Peyer's patch (tissue), 4 donors: ENCODE results near the gene MBNL3. TPM values are rescaled to one million over a fixed set of nuclear protein-coding genes. Genes with fewer than 3 reads are reported as not detected.

Experiments used
- DNase-seq, 3 donors: peaks; one replicate each; pipeline ENCODE4 v3.0.0-alpha.2; 2017 to 2019
- H3K27ac ChIP-seq, 4 donors: fragments of 200-600 bp; sonication (generic); one replicate each; pipeline ENCODE4 v1.5.1; 2016 to 2019
- H3K27me3 ChIP-seq, 2 donors: fragments of 200-600 bp; sonication (generic); one replicate each; pipeline ENCODE4 v1.5.1; 2019
- H3K36me3 ChIP-seq, 3 donors: fragments of 200-600 bp; sonication (generic); one replicate each; pipeline ENCODE4 v1.5.1; 2016 to 2019
- H3K4me1 ChIP-seq, 4 donors: fragments of 200-600 bp; sonication (generic); one replicate each; pipeline ENCODE4 v1.5.1; 2016 to 2019
- H3K4me3 ChIP-seq, 4 donors: fragments of 200-600 bp; sonication (generic); 1 replicate in 3 of 4; 2 replicates in 1 of 4; pipeline ENCODE4 v1.5.1; 2016 to 2019; ENCODE audit warnings: mild to moderate bottlenecking in 1 of 4
- H3K9me3 ChIP-seq, 4 donors: fragments of 200-600 bp; sonication (generic); one replicate each; pipeline ENCODE4 v1.5.1; 2016 to 2019; ENCODE audit warnings: mild to moderate bottlenecking in 1 of 4
- POLR2A ChIP-seq, 2 donors: fragments of 450-650 bp; IDR thresholded peaks; one replicate each; pipeline ENCODE4 v1.5.1; 2017; ENCODE audit warnings: antibody characterized with exemption in 2 of 2, mild to moderate bottlenecking in 2 of 2, moderate library complexity in 2 of 2
- total RNA-seq, 4 donors: library from RNA; depleted of rRNA; stranded (reverse); fragments of >200 nt; gene quantifications; one replicate each; pipeline ENCODE4 v1.1.0, GENCODE V29; 2016
- TF ChIP-seq, protein P1 (sequence below), 6 experiments: fragments of 450-650 bp in 4 of 6; fragments of 200-600 bp in 2 of 6; sonication (generic) in 1 of 6; IDR thresholded peaks; one replicate each; pipeline ENCODE4 v1.5.1; 2017 to 2019; ENCODE audit warnings: antibody characterized with exemption in 6 of 6, mild to moderate bottlenecking in 3 of 6, moderate library complexity in 1 of 6

The MBNL3 gene
- total RNA-seq, 4 donors from 2014 or later: 19.8 to 27.9 (median 24.1) TPM

DNA sequence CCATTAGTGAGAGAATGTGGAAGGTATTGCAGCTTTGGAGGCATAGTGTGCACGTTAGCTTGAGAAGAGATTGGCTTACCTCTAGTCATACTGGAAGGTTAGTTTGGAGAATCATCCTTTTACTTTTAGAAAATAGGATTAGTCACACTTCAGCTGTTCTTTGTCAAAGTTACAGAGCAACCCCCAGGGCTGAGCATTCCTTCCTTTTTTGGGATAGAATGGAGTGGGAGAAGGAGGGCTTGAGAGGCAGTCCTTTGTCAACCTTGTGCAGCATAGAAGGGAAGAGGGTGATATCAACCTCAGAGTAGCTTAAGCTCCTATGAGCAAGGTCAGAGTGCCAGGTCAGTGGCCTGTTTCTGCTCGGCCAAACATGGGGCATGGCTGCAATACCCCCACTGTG lies 8.6 kb upstream of the MBNL3 start:
- H3K4me3 ChIP-seq: no peak overlapping the region
- DNase-seq: no peak
- no peaks in the 10 kb centered on the region for H3K4me1 ChIP-seq
- TF ChIP-seq, protein P1, sequence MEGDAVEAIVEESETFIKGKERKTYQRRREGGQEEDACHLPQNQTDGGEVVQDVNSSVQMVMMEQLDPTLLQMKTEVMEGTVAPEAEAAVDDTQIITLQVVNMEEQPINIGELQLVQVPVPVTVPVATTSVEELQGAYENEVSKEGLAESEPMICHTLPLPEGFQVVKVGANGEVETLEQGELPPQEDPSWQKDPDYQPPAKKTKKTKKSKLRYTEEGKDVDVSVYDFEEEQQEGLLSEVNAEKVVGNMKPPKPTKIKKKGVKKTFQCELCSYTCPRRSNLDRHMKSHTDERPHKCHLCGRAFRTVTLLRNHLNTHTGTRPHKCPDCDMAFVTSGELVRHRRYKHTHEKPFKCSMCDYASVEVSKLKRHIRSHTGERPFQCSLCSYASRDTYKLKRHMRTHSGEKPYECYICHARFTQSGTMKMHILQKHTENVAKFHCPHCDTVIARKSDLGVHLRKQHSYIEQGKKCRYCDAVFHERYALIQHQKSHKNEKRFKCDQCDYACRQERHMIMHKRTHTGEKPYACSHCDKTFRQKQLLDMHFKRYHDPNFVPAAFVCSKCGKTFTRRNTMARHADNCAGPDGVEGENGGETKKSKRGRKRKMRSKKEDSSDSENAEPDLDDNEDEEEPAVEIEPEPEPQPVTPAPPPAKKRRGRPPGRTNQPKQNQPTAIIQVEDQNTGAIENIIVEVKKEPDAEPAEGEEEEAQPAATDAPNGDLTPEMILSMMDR (IDR thresholded peaks at IDR 0.05): no peak
- TF ChIP-seq POLR2A (IDR thresholded peaks at IDR 0.05): no peak
- no peaks in the 10 kb centered on the region for H3K36me3 ChIP-seq
- H3K27me3 ChIP-seq: no peaks in the 10 kb centered on the region
- H3K27ac ChIP-seq: no peak overlapping the region
- H3K9me3 ChIP-seq: no peaks in the 10 kb centered on the region

DNA sequence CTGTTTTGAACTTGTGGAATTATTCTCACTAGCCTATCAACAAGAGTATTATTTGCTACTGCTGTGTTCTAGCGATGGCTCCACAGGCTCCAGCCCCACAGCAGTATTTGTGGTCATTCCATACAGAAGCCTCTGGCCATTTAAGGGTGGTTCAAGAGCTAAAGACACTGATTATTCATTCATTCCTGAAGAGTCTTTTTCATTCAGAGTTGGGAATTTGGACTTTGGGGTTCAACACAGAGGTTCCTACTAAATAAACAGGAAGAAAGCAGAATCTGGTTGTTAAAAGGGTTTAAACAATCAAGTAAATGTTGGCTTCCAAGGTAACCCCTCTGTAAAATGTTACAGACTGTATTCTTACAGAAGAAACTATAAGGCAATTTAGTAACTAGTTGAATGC lies 4.3 kb upstream of the MBNL3 start:
- Histone ChIP-seq H3K4me3 (no peak overlapping the region), H3K9me3 (no peaks in the 10 kb centered on the region), H3K27me3 (no peaks in the 10 kb centered on the region), H3K4me1 (no peaks in the 10 kb centered on the region), H3K36me3 (no peaks in the 10 kb centered on the region), H3K27ac (no peak overlapping the region)
- TF ChIP-seq POLR2A (IDR thresholded peaks at IDR 0.05): no peak
- DNase-seq: no peak

DNA sequence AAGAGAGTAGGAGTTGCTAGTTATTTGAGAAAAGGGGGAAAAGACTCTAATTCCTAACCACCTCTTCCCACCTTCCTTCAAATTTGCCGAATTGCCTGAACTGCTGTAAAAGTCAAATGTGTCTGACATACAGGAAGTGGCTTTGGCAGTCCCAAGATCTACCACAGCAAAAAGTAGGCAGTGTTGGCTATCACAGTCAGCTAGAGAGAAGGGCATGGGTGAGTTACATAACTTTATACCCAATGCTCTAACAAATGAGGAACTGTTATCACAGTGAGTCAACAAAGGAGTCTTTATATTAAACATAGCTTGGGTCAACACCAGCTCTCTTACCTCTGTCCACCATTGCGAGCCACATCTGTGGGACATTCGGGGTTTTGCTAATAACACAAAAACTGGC lies 2.4 kb upstream of the MBNL3 start:
- Histone ChIP-seq H3K9me3 (no peaks in the 10 kb centered on the region), H3K4me3 (peak overlapping the region in 1 of 4 donors; percentile 83), H3K27me3 (no peaks in the 10 kb centered on the region), H3K4me1 (peaks cover 0 to 2% (median 0%) of the 10 kb centered on the region in 4 donors), H3K36me3 (no peaks in the 10 kb centered on the region), H3K27ac (peak overlapping the region in 2 of 4 donors; percentile 33 to 36)
- peak in 2 of 3 donors; percentile 34 to 57 for DNase-seq
- TF ChIP-seq, protein P1 (IDR thresholded peaks at IDR 0.05): peak in 4 of 6 experiments; percentile 18 to 63 (median 55)
- no peak for TF ChIP-seq POLR2A (IDR thresholded peaks at IDR 0.05)

DNA sequence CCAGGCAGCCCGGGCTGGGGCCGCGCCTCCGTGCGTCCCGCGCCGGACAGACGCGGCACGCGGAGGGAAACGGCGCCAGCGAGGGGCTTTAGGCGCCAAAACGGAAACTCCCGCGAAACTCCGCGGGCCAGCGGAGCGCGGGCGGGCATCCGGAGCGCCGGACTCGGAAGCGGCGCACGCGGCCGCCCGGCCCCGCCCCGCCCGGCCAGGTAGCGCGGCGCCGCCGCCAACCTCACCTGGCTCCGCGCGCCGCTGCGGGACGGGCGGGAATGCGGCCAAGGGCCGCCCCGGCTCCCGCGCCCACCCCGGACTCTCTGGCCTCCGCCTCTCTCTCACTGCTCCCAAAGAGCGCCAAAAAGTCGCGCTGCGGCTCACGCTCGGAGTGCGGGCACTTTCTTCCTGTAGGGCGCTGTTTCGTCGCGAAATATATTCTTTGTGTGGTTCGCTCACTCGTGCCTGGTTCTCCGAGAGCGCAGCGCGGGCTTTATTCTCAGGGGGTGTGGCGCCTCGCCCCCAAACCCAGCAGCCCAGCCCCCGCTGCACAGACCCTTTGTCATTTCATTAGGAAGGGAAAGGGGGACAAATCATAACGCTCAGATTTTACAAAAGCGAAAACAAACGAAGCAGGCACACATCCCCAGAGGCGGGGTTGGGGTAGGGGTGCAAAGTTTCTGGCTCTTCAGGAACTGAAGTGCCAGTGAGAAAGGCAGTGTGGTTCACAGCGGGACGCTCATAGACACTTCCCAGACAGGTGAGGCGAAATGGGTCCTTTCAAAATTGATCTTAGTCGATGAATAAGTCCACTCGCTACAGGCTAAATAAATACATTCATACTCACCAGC lies 961 bp upstream of the MBNL3 start:
- H3K9me3 ChIP-seq: no peaks in the 10 kb centered on the region
- peak; percentile 47 to 70 (median 70) for DNase-seq
- peaks cover 0 to 4% (median 0%) of the 10 kb centered on the region in 4 donors for H3K4me1 ChIP-seq
- peak overlapping the region; percentile 89 to 92 (median 90) for H3K27ac ChIP-seq
- H3K4me3 ChIP-seq: peak overlapping the region; percentile 55 to 83 (median 70)
- TF ChIP-seq POLR2A (IDR thresholded peaks at IDR 0.05): peak in 1 of 2 donors; percentile 2
- TF ChIP-seq, protein P1 (IDR thresholded peaks at IDR 0.05): peak in 1 of 6 experiments; percentile 2
- H3K36me3 ChIP-seq: no peaks in the 10 kb centered on the region
- H3K27me3 ChIP-seq: no peaks in the 10 kb centered on the region

DNA sequence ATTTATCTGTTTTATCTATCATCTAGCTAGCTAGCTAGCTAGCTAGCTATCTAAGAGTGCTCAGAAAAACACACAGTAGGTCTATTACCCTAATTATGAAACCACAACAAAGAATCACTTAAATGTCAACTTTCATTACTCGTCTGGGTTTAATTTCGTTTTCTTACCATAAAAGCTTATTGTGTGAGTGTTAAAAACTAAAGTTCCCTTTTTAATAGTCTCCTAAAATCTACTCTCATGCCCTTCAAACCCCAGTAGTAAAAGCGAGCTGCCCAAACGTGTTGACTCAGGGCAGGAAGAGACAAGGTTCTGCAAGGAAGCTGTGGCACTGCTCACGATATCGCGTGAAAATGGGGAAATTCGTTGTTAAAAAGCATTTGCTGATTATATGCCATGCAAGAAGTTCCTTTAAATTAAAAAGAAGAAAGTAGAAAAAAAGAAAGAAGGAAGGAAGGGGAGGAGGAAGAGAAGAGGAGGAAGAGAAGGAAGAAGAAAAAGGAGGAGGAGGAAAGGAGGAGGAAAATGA lies 595 bp downstream of the MBNL3 start:
- Histone ChIP-seq H3K27ac (peak overlapping the region; percentile 89 to 92 (median 90)), H3K36me3 (no peaks in the 10 kb centered on the region), H3K4me3 (peak overlapping the region; percentile 55 to 83 (median 70)), H3K9me3 (no peaks in the 10 kb centered on the region), H3K4me1 (peaks cover 0 to 9% (median 0%) of the 10 kb centered on the region in 4 donors), H3K27me3 (no peaks in the 10 kb centered on the region)
- TF ChIP-seq POLR2A (IDR thresholded peaks at IDR 0.05): no peak
- TF ChIP-seq, protein P1 (IDR thresholded peaks at IDR 0.05): no peak
- peak in 2 of 3 donors; percentile 45 to 58 for DNase-seq

DNA sequence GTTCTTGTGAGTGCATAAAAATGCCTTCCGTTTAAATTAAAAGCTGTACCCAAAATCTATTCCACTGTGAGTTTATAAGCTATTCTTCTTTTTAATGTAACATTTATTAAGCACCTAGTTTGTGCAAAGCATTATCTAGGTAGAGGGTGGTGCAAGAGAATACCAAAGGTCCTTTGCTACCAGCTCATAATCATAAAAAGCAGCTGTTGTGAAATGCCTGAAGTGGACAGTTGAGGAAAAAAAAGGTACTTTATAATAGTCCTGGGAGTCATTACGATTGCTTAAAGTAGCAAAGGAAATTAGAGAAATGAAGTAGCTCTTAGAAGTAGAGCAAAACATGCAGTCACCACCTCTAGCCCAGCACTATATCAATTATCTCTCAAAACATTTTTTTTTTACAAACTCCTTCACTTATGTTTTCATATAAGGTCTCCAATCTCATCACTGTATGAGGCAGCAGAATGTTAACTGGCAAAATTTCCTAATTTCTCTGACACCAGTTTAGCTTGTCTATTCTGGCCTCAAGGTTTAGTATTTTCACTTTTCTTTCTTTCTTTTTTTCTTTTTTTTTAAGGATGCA lies 2.1 kb downstream of the MBNL3 start:
- Histone ChIP-seq H3K9me3 (no peaks in the 10 kb centered on the region), H3K27me3 (no peaks in the 10 kb centered on the region), H3K4me3 (no peak overlapping the region), H3K27ac (no peak overlapping the region), H3K36me3 (no peaks in the 10 kb centered on the region), H3K4me1 (peaks cover 0 to 9% (median 0%) of the 10 kb centered on the region in 4 donors)
- TF ChIP-seq POLR2A (IDR thresholded peaks at IDR 0.05): no peak
- TF ChIP-seq, protein P1 (IDR thresholded peaks at IDR 0.05): no peak
- DNase-seq: no peak
